WTC11 (cell line): ENCODE results near the gene TTC33. TPM values are rescaled to one million over a fixed set of nuclear protein-coding genes. Genes with fewer than 3 reads are reported as not detected.

Experiments used
- ATAC-seq: fragments of 200-7000 bp; cut with Tn5 transposase; 2 replicates; pipeline ENCODE4 v1.10.0; 2021; ENCODE audit warnings: mild to moderate bottlenecking, moderate library complexity
- CTCF ChIA-PET: fragments of 300-600 bp; sonication (Branson Sonifier 250); formaldehyde crosslinking; loops from one replicate; lab custom pipeline; 2021; ENCODE audit warnings: antibody characterized with exemption; lab: Charles Lee
- POLR2A ChIA-PET: fragments of 350-600 bp; sonication (Branson Sonifier 250); formaldehyde crosslinking; loops from one replicate; lab custom pipeline; 2021; ENCODE audit warnings: antibody characterized with exemption; lab: Charles Lee
- DNase-seq: peaks from one replicate; pipeline ENCODE4 v3.0.0; 2021; ENCODE audit warnings: low spot score
- H3K27ac Mint-ChIP-seq: 2 replicates; pipeline ENCODE4 v1.8.0; 2021; ENCODE audit warnings: mixed read lengths
- H3K27me3 Mint-ChIP-seq: 2 replicates; pipeline ENCODE4 v1.8.0; 2021; ENCODE audit warnings: low read depth, mild to moderate bottlenecking, moderate library complexity, mixed read lengths
- H3K36me3 Mint-ChIP-seq: 2 replicates; pipeline ENCODE4 v1.8.0; 2021; ENCODE audit warnings: mixed read lengths
- H3K4me1 Mint-ChIP-seq: 2 replicates; pipeline ENCODE4 v1.8.0; 2022; ENCODE audit warnings: mixed read lengths
- H3K4me3 Mint-ChIP-seq: 2 replicates; pipeline ENCODE4 v1.8.0; 2021; ENCODE audit warnings: mild to moderate bottlenecking, moderate library complexity, mixed read lengths
- H3K9me3 Mint-ChIP-seq: 2 replicates; pipeline ENCODE4 v1.8.0; 2021; ENCODE audit warnings: mixed read lengths
- ATF1 ChIP-seq: sonication (generic); formaldehyde crosslinking; IDR thresholded peaks from 2 replicates; pipeline ENCODE4 v1.8.1; 2023; ENCODE audit warnings: mild to moderate bottlenecking, moderate library complexity, missing genetic modification reagents
- CDX4 ChIP-seq: fragments of 250-450 bp; sonication (Bioruptor Pico); IDR thresholded peaks from 2 replicates; pipeline ENCODE4 v1.9.0; 2021; ENCODE audit warnings: moderate library complexity, mild to moderate bottlenecking, inconsistent platforms, borderline replicate concordance
- FOXK1 ChIP-seq: sonication (generic); formaldehyde crosslinking; IDR thresholded peaks from 2 replicates; pipeline ENCODE4 v1.8.0; 2022; ENCODE audit warnings: mild to moderate bottlenecking, moderate library complexity, missing genetic modification reagents
- IRF1 ChIP-seq: sonication (generic); formaldehyde crosslinking; IDR thresholded peaks from 2 replicates; pipeline ENCODE4 v1.8.0; 2023; ENCODE audit warnings: missing genetic modification reagents
- MYBL2 ChIP-seq: sonication (generic); formaldehyde crosslinking; IDR thresholded peaks from 2 replicates; pipeline ENCODE4 v1.8.1; 2023; ENCODE audit warnings: mild to moderate bottlenecking, moderate library complexity, missing genetic modification reagents
- NR1H2 ChIP-seq: sonication (generic); formaldehyde crosslinking; IDR thresholded peaks from 2 replicates; pipeline ENCODE4 v1.9.0; 2021; ENCODE audit warnings: mild to moderate bottlenecking, moderate library complexity, missing genetic modification reagents
- NR3C1 ChIP-seq: sonication (generic); formaldehyde crosslinking; conservative IDR thresholded peaks from 2 replicates; pipeline ENCODE4 v1.8.1; 2023; ENCODE audit warnings: low read depth, mild to moderate bottlenecking, missing genetic modification reagents
- PRRX2 ChIP-seq: fragments of 250-450 bp; sonication (Bioruptor Pico); IDR thresholded peaks from 2 replicates; pipeline ENCODE4 v1.8.0; 2021; ENCODE audit warnings: mild to moderate bottlenecking
- SOX15 ChIP-seq: fragments of 250-450 bp; sonication (Bioruptor Pico); IDR thresholded peaks from 2 replicates; pipeline ENCODE4 v1.9.0; 2021; ENCODE audit warnings: mild to moderate bottlenecking
- TEAD4 ChIP-seq: sonication (generic); formaldehyde crosslinking; IDR thresholded peaks from 2 replicates; pipeline ENCODE4 v1.8.0; 2022; ENCODE audit warnings: mild to moderate bottlenecking, missing genetic modification reagents
- ZBTB21 ChIP-seq: sonication (generic); formaldehyde crosslinking; IDR thresholded peaks from 2 replicates; pipeline ENCODE4 v1.8.1; 2023; ENCODE audit warnings: mild to moderate bottlenecking, missing genetic modification reagents, borderline replicate concordance
- ZNF121 ChIP-seq: sonication (generic); formaldehyde crosslinking; IDR thresholded peaks from 2 replicates; pipeline ENCODE4 v1.8.0; 2023; ENCODE audit warnings: missing genetic modification reagents
- ZNF263 ChIP-seq: sonication (generic); formaldehyde crosslinking; IDR thresholded peaks from 2 replicates; pipeline ENCODE4 v1.8.1; 2022; ENCODE audit warnings: low read depth, mild to moderate bottlenecking, moderate library complexity, missing genetic modification reagents
- ZNF317 ChIP-seq: sonication (generic); formaldehyde crosslinking; IDR thresholded peaks from 2 replicates; pipeline ENCODE4 v1.8.1; 2023; ENCODE audit warnings: low read depth, mild to moderate bottlenecking, moderate library complexity, missing genetic modification reagents, borderline replicate concordance
- total RNA-seq: library from RNA; stranded (reverse); gene quantifications from 3 replicates; pipeline ENCODE4 v1.2.3, GENCODE V29; 2021
- TF ChIP-seq, protein P1 (sequence below): fragments of 250-450 bp; sonication (Bioruptor Pico); IDR thresholded peaks from 2 replicates; pipeline ENCODE4 v1.9.0; 2021; ENCODE audit warnings: mild to moderate bottlenecking
- TF ChIP-seq, protein P2 (sequence below): fragments of 250-450 bp; sonication (Bioruptor Pico); conservative IDR thresholded peaks from 2 replicates; pipeline ENCODE4 v1.9.0; 2021; ENCODE audit warnings: mild to moderate bottlenecking
- TF ChIP-seq, protein P3 (sequence below): sonication (generic); formaldehyde crosslinking; IDR thresholded peaks from 2 replicates; pipeline ENCODE4 v1.8.1; 2022; ENCODE audit warnings: low read depth, missing genetic modification reagents, borderline replicate concordance
- TF ChIP-seq, protein P4 (sequence below): sonication (generic); formaldehyde crosslinking; IDR thresholded peaks from 2 replicates; pipeline ENCODE4 v1.8.1; 2022; ENCODE audit warnings: mild to moderate bottlenecking, moderate library complexity, missing genetic modification reagents
- TF ChIP-seq, protein P5 (sequence below): sonication (generic); formaldehyde crosslinking; IDR thresholded peaks from 2 replicates; pipeline ENCODE4 v1.8.1; 2023; ENCODE audit warnings: mild to moderate bottlenecking, missing genetic modification reagents
- TF ChIP-seq, protein P6 (sequence below): sonication (generic); formaldehyde crosslinking; IDR thresholded peaks from 2 replicates; pipeline ENCODE4 v1.8.1; 2023; ENCODE audit warnings: mild to moderate bottlenecking, missing genetic modification reagents, borderline replicate concordance
- TF ChIP-seq, protein P7 (sequence below): sonication (generic); formaldehyde crosslinking; IDR thresholded peaks from 2 replicates; pipeline ENCODE4 v1.8.0; 2022; ENCODE audit warnings: mild to moderate bottlenecking, missing genetic modification reagents

The TTC33 gene
- total RNA-seq, 1 experiment from 2014 or later = 9.2 TPM

DNA sequence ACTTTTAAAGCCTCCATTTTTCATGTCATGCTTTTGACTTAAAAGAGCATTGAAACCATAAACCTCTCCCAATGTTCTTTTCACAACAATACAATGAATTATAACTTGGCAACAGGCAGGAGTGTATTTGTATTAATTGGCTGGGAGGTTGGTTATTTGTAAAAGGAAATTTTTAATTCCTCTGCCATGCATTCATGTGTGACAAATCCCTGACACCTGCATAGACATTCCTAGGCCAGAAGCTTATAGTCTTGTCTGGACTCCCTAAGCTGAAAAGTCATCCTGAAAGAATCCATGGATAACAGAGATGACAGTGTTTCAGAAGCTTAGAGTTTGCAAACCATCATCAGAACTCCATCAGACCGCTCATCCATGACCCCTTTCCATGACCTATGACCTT lies 152.4 kb downstream of the TTC33 start (continued):
- TF ChIP-seq ZNF317 (CRISPR knock-in tag) = no peak
- TF ChIP-seq FOXK1 (CRISPR knock-in tag) = no peak
- TF ChIP-seq, protein P1, sequence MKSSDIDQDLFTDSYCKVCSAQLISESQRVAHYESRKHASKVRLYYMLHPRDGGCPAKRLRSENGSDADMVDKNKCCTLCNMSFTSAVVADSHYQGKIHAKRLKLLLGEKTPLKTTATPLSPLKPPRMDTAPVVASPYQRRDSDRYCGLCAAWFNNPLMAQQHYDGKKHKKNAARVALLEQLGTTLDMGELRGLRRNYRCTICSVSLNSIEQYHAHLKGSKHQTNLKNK (CRISPR knock-in tag) = no peak
- TF ChIP-seq MYBL2 = no peak
- no peak for TF ChIP-seq ZNF263 (CRISPR knock-in tag)
- TF ChIP-seq, protein P2, sequence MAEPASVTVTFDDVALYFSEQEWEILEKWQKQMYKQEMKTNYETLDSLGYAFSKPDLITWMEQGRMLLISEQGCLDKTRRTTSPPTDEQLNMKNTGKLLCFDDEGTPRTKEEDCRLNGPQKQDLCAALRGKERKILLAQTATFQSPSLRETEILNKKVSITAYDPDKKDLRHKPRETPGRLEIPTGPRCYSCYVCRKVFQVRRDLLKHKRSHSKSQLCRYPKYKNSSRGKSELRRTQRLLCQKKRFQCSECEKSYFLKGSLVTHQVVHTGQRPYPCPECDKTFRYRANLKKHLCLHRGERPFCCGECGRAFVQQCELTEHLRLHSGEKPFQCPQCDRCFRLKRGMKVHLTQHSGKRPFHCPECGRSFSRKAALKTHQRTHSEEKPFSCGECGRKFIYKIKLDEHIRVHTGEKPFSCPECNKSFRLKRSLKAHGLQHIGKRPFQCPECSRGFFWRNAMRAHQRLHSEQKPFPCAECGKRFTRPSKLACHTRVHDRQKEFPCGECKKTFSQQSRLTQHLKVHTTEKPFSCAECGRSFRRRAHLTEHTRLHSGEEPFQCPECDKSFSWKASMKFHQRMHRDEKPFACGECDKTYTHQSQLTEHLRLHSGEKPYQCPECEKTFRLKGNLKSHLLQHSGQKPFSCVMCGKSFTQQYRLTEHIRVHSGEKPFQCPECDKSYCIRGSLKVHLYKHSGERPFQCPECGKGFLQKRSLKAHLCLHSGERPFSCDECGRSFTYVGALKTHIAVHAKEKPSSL (CRISPR knock-in tag) = no peak
- TF ChIP-seq NR3C1 (CRISPR knock-in tag) = no peak
- TF ChIP-seq, all 79 proteins: peak for 0

DNA sequence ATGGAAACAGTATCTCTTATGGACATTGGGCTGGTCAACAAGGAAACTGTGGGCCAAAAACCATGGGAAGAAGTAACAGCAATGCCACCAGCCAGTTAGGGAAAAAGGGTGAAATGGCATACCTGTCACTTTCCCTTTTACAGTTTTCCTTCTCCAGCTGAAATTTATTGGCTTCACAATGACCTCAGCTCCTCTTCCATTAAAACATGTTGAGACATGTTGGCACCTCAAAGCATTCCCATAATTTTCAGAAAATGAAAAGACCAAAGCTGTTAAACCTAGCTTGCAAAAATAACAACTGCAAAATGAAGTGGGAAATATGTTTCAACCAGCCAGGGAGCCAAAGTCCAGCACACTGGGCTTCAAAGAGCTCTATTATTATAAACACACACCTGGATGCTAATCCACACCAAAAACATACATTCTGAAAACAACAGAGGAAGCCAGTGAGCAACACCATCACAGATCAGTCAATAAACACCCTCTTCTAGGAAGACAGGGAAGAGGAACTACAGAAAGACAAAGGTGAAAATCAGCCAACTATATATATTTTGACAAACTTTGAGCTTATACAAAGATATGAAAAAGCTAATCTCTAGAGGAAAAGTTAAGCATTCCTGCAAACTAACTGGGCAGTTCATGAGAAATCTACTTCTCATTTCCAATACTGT lies 154.4 kb downstream of the TTC33 start:
- Mint-ChIP-seq H3K4me3 (no peak overlapping the region), H3K9me3 (no peaks in the 10 kb centered on the region; the same call in 1 of the 2 replicates), H3K4me1 (peaks cover 16% of the 10 kb centered on the region), H3K27me3 (no peaks in the 10 kb centered on the region), H3K27ac (no peak overlapping the region), H3K36me3 (no peaks in the 10 kb centered on the region)
- TF ChIP-seq, protein P3, sequence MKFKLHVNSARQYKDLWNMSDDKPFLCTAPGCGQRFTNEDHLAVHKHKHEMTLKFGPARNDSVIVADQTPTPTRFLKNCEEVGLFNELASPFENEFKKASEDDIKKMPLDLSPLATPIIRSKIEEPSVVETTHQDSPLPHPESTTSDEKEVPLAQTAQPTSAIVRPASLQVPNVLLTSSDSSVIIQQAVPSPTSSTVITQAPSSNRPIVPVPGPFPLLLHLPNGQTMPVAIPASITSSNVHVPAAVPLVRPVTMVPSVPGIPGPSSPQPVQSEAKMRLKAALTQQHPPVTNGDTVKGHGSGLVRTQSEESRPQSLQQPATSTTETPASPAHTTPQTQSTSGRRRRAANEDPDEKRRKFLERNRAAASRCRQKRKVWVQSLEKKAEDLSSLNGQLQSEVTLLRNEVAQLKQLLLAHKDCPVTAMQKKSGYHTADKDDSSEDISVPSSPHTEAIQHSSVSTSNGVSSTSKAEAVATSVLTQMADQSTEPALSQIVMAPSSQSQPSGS (CRISPR knock-in tag) = no peak
- TF ChIP-seq, protein P4, sequence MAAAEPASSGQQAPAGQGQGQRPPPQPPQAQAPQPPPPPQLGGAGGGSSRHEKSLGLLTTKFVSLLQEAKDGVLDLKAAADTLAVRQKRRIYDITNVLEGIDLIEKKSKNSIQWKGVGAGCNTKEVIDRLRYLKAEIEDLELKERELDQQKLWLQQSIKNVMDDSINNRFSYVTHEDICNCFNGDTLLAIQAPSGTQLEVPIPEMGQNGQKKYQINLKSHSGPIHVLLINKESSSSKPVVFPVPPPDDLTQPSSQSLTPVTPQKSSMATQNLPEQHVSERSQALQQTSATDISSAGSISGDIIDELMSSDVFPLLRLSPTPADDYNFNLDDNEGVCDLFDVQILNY (CRISPR knock-in tag) = no peak
- TF ChIP-seq ZBTB21 (CRISPR knock-in tag) = no peak
- no peak for TF ChIP-seq PRRX2
- TF ChIP-seq IRF1 (CRISPR knock-in tag) = no peak
- TF ChIP-seq SOX15 (CRISPR knock-in tag) = no peak
- no peak for TF ChIP-seq TEAD4 (CRISPR knock-in tag)
- TF ChIP-seq, protein P1 (CRISPR knock-in tag) = no peak
- TF ChIP-seq, protein P5, sequence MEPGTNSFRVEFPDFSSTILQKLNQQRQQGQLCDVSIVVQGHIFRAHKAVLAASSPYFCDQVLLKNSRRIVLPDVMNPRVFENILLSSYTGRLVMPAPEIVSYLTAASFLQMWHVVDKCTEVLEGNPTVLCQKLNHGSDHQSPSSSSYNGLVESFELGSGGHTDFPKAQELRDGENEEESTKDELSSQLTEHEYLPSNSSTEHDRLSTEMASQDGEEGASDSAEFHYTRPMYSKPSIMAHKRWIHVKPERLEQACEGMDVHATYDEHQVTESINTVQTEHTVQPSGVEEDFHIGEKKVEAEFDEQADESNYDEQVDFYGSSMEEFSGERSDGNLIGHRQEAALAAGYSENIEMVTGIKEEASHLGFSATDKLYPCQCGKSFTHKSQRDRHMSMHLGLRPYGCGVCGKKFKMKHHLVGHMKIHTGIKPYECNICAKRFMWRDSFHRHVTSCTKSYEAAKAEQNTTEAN (CRISPR knock-in tag) = no peak
- TF ChIP-seq, protein P6, sequence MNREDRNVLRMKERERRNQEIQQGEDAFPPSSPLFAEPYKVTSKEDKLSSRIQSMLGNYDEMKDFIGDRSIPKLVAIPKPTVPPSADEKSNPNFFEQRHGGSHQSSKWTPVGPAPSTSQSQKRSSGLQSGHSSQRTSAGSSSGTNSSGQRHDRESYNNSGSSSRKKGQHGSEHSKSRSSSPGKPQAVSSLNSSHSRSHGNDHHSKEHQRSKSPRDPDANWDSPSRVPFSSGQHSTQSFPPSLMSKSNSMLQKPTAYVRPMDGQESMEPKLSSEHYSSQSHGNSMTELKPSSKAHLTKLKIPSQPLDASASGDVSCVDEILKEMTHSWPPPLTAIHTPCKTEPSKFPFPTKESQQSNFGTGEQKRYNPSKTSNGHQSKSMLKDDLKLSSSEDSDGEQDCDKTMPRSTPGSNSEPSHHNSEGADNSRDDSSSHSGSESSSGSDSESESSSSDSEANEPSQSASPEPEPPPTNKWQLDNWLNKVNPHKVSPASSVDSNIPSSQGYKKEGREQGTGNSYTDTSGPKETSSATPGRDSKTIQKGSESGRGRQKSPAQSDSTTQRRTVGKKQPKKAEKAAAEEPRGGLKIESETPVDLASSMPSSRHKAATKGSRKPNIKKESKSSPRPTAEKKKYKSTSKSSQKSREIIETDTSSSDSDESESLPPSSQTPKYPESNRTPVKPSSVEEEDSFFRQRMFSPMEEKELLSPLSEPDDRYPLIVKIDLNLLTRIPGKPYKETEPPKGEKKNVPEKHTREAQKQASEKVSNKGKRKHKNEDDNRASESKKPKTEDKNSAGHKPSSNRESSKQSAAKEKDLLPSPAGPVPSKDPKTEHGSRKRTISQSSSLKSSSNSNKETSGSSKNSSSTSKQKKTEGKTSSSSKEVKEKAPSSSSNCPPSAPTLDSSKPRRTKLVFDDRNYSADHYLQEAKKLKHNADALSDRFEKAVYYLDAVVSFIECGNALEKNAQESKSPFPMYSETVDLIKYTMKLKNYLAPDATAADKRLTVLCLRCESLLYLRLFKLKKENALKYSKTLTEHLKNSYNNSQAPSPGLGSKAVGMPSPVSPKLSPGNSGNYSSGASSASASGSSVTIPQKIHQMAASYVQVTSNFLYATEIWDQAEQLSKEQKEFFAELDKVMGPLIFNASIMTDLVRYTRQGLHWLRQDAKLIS (CRISPR knock-in tag) = no peak
- no peak for TF ChIP-seq ATF1 (CRISPR knock-in tag)
- no peak for TF ChIP-seq CDX4
- TF ChIP-seq, protein P7, sequence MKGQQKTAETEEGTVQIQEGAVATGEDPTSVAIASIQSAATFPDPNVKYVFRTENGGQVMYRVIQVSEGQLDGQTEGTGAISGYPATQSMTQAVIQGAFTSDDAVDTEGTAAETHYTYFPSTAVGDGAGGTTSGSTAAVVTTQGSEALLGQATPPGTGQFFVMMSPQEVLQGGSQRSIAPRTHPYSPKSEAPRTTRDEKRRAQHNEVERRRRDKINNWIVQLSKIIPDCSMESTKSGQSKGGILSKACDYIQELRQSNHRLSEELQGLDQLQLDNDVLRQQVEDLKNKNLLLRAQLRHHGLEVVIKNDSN = no peak
- TF ChIP-seq NR1H2 (CRISPR knock-in tag) = no peak
- no peak for TF ChIP-seq ZNF121 (CRISPR knock-in tag)
- no peak for ATAC-seq
- POLR2A ChIA-PET = no interaction called here
- CTCF ChIA-PET = no interaction called here
- DNase-seq = no peak
